ENCODE data around the gene TNFRSF12A.
A peak's percentile ranks its signal among the peaks of the same experiment; 100 is the strongest.

TNFRSF12A gene

DNA sequence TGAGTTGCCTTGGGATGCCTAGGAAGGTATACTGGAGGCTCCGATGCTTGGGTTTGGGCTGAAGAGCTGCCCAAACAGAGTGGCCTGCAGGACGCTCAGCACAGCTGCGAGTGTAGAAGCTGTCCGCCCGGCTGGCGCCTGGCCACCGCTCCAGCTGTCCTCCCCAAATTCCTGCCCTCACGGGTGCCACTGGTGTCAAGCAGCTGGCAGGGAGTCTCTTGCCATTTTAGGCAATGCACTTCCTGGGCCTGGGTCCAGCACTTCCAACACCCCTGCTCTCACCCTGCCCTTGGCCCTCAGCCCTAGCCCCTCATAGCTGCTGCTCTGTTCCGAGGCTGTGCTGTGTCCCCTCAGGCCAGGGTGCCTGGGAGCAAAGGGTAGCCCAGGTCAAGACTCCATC lies 34.7 kb upstream of the TNFRSF12A start:
- DNase-seq = no peak

DNA sequence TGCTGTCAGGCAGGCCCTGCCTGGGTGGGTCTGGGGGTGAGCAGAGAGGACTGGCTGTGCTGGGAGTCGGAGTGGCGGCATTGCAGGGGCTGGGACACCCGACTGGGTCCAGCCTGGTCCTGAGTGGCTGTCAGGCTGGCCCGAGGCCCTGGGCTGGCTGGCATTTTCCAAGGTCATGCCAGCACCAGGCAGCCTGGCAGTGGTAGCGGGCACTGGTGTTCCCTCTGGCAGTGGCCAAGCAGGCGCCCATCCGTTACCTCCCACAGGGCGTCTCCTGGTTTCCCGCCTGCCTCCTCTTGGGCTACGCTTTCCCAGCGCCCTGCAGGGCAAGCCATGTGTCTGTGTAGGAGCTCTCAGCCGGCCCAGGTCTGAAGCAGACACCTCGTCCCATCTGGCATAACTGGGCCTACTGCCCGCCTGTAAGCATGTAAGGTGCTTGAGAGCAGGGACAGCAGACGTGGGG lies 34.2 kb upstream of the TNFRSF12A start:
- DNase-seq = no peak

DNA sequence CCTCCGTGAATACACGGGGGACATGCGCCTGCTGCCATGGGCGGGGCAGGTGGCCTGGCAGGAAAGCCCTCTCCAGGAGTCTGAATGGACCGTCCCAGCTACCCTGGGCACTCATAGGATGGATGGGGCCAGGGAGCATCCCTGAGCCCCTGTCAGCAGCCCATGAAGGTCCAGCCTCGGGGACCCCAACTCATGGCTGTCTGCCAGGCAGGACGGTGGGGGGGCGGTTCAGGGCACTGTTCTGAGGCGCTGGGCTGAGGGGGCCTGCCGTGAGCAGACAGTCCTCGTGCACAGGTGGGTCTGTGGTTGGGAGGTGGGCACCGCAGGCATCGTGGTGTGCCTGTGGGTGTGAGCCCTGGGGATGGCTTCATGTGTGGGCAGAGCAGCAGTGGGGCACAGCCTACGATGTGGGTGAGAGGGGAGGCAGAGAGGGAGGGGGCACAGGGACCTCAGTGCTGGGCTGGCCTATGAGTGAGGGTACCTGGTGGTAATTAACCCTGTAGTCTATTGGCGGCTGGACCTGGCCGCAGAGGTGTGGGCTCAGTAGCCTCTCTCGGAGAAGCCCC lies 33.5 kb upstream of the TNFRSF12A start:
- DNase-seq = no peak

DNA sequence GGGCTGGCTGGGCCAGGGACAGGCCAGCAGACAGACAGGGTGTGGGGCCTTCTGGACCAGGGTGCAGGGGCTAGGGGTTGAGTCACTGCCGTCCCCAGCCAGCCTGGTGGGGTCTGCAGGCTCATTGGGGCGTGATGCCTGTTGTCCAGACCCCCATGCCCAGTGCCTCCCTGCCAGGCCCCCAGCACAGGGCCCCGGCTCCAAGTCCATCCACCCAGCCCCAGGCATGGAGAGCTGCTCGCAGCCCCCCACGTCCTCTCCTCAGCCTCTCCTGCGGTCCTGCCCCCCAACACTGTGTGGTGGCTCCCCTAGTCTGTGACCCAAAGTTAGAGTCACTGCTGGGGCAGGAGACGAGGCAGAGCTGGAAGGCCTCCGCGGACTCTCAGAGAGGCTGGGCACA lies 32.9 kb upstream of the TNFRSF12A start:
- no peak for DNase-seq

DNA sequence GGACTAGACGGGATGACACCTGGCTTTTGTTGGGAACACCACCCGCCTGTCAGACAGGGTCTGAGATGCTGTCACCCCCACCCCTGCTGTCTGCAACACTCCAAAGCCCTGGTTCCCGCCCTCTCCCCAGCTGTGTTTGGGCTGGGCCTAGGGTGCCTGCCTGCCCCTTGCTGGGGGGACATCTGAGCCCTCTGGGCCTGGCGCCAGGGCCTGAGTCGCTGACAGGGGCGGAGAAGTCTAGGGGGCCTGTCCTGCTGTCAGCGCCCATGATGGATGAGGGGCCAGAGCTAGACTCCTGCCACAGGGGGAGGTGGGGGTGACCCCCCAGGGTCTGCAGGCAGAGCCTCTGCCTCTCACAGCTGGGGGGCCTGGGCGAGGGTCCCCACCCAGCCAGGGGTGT lies 32.3 kb upstream of the TNFRSF12A start:
- no peak for DNase-seq

DNA sequence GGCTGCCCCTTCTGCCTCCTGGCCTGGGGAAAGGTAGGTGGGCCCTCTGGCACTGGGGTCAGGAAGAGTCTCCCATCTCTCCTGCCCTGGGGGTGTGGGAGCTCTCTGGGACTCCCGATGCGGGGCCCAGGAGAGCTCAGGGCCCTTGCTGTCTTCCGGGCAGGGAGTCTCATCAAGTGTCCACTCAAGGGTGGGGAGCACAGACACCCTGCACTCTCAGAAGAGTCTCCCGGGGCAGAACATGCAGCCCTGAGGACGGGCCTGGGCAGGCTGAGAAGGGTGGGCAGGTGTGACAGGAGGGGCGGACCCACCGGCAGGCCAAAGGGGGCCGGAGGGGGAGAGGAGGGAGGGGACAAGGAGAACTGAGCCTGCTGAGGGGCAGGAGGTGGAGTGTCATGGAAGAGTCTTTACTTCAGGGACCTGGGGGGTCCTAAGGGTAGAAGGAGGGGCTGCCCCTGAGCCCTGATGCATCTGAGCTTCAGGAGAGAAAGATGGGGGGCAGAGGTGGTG lies 31.5 kb upstream of the TNFRSF12A start:
- no peak for DNase-seq

DNA sequence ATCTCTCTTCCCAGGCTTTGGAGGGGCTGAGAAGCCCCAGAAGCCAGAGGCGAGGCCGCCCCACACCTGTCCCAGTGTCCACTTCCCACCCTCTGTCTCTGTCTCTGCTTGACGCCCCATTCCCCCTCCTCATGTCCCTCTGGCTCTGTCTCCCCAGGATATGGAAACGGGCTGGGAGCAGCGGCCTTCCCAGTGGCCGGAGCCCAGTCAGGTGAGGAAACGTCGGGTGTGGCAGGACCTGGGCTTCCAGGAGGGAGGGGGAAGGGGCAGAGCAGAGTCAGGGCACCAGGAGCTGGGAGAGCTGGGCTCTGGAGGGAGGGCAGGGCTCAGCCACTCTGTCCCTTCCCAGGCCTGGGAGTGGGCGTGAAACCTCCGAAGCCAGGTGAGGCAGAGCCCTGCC lies 29.3 kb upstream of the TNFRSF12A start:
- no peak for DNase-seq

DNA sequence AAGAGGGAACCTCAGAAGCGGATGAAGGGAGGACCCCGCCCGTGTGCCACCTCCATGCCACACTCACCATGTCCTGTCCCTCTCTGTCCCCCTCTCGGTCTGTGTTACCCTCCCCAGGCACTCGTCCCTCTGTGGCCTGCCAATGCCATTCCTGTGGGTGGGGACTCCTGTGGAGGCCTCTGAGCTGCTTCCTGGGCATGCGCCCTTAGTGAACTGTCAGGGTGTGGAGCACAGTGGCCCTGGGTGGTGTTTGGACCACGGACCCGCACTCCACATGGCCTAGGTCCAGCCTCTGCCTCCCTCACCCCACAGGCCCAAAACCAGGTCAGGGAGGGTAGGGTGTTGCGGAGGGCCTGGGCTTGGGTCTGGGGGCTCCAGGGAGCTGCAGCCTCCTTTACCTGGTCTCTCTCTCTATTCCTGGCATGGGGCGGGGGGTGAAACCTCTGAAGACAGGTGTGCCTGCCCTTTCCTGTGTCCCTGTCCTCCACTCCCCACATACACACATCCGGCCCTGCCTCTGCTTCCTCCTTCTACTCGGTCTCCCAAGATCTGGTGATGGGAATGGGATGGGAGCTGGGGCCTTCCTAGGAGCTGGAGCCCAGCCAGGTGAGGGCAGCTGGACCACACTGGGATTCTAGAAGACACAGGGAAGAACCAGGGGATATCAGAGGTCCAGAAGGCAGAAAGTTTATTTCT lies 28.5 kb upstream of the TNFRSF12A start:
- no peak for DNase-seq

DNA sequence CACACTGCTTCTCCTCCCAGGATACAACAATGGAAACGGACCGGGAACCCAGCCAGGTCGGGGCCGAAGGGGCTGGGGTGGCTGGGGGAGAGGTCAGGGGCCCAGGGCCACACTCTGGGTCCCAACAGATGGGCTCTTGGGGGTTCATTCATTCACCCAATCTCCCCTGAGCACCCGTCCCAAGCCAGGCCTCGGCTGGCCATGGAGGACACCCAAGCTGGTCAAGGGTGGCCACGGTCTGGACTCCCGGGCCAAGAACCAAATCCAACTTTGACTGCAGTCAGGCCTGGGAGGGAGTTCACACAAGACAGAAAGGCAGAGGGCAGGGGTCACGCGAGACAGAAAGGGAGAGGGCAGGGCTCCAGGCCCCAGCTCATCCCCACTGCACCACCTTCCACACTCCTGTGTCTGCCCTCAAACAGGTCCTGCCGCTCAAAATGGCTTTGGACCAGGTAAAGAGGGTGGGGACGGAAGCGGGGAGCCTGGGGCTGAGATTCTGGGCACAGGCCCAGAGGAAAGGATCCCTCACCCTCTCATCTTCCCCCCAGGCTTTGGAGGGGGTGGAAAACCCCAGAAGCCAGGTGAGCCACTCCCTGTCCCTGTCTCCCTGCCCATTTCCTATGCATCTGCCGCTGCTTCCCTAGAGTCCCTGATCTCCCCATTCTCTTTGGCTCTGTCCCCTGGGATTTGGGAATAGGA lies 27.6 kb upstream of the TNFRSF12A start:
- no peak for DNase-seq

DNA sequence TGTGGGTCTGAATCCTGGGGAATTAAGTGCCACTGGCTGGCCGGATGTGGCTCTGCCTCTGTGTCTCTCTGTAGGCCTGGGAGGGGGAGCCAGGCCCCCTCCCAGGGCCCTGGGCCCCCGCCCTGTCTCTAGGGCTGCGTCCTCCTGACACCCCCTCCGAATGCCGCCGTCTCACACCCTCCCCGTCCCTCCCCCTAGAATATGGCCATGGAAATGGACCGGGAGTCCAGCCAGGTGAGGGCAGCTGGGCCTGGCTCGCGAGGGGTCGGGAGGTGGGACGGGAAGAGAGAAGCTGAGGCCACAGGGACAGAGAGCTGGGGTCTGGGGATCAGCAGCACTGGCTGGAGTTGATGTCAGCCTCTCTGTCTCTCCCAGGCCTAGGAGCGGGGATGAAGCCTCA lies 23.9 kb upstream of the TNFRSF12A start:
- DNase-seq = no peak

DNA sequence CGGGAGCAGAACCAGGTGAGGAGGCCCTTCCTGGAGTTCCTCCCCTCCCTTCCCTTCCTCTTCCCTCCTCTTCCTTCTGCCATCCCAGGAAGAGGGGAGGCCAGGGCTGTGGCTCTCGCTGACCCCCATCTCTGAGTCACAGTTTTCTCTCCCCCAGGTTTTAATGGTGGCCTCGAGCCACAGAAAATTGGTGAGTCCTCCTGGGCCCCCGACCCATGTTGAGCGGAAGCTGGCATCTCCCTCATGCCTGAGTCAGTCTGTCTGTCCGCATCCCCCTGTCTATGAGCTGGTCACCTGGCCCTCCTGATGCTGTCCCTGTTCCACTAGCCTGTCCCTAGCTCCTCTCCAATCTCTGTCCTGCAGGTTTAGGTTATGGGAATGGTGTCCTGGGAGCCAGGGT lies 20.2 kb upstream of the TNFRSF12A start:
- no peak for DNase-seq

DNA sequence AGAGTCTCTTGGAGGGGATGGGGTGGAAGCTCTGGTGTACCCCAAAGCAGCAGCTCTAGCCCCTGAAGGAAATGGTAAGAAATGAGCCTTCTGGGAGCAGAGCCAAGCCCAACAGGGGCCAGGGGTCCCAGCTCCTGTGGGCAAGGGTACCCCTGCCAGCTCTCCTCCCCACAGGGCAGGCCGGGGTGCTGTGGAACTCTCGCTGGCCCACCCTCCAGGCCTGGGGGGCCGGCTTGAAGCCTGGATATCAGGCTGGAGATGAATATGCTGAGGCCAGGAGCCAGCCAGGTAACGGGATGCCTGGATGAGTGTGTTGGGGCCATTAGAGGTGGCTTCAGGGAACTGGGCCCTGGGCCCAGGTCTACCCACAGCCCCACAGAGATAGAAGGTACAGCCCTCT lies 19.6 kb upstream of the TNFRSF12A start:
- no peak for DNase-seq

DNA sequence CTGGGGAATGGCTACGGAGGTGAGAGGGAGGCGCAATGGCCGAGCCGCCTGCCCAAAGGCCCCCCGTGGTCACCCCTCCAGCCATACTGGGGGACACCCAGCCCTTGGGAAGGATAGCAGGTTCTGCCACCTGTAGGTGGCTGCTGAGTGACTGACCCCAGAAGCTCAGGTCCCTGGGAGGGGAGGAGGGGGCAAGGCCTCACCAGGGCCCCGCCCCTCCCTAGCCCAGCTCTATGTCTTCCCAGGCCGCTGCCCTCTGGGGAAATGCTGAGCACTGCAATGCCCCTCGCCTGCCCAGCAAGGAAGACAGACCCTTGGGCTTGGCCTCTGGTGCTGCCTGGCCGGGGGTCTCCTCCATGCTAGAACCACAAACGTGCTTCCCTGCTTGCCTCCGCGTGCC lies 18.9 kb upstream of the TNFRSF12A start:
- DNase-seq = no peak

DNA sequence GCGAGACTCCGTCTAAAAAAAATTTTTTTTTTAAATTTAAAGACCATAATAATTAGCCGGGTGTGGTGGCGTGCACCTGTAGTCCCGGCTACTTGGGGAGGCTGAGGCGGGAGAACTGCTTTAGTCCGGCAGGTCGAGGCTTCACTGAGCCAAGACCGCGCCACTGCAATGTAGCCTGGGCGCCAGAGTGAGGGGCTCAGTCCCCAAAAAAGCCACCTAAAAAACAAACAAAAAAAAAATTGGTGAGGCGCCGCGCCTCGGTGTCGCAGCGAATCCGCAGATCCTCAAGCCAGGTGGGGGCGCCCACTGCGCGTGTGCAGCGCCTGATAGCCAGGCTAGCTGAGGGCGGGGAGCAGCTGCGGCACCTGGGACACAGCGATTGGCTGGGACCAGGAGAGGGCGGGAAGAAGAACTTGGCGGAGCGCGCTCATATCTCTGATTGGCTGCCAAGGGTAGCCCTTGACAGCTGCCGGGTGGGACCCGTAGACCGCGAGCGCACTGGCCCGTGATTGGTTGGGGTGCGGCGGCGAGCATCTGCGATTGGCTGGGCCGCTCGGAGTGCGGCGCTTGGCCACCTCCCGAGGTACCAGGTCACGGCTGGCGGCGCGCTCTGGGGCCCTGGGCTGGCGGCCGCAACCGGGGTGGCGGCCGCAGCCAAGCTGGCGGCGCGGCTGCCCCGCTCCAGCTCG lies 16.4 kb upstream of the TNFRSF12A start:
- DNase-seq = peak; percentile 83

DNA sequence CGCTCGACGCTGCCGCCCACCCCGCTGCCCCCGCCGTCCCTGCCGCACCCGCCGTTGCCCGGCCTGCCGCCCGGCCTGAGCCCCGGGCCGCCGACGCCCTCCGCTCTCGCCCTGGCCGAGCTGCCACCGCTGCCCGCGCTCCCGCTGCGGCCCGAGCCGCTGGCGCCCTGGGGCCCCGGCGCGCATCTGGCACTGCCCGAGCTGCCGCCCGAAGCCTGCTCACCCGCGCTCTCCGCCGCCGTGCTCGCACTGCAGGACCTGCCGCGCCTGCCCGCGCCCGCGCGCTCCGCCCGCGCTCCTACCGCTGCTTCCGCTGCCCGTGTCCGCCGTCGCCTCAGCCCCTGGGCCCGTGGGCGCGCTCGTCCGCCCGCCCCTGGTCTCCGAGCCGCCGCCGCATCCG lies 15.8 kb upstream of the TNFRSF12A start:
- no peak for DNase-seq

DNA sequence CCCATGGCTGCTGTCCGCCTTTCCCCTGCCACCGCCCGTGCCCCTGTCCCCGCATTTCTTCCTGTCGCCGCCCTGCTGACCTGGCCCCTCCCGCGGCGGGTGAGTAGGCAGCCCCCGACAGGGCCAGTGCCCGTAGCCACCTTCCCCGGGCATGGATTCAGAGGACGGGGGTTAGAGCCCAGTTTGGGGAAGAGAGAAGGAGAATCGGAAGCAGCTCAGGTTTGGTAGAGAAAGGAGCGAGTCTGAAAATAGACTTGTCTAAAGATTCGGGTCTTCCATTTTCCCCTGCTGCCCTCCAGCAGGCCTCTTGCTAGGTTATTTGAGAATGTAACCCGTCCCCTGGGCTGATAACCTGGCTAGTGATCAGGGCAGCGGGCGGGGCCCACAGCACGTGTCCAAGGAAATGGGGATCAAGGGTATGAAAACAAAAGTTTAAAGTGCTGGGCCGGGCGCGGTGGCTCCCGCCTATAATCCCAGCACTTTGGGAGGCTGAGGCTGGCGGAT lies 15.3 kb upstream of the TNFRSF12A start:
- DNase-seq = no peak

DNA sequence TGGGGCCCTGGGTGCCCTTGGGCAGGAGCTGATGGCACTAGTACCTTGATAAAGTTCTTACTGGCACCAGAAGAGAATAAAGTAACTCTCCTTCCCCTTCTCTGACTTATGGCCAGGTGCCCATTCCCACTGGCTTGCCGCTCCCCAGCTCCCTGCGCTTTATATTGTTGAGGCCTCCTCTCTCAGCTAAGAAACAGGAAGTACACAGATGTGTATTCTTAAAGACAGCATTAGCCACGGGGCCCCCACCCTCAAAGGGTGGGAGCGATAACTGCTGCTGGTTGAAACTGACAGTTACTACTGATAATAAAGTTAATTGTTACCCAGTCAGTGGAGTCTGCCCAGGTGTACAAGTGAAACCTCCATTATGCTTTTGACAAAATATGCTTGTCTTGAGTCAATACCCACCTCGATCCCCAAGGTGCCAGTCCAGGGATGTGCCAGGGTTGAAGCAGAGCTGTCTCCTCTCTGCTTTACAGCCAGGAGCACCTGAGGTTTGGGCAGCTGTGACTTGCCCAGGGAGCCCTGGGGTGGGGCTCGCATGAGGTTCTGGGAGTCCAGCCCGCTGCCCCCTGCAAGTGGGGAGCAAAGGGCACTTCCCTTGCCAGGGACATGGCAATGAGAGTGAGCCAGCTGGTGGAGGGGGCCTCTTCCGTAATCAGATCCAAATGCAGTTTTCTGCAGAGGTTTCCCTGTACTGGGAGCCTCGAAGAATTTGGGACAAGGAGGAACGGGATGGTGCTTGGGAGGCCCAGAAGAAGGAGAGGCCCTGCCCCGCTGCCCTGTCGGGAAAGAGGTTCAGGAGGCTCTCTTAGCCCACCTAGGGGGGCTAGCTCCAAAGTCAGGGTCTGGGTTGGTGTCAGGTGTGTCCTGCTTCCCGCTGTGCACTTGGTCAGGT lies 12.9 kb upstream of the TNFRSF12A start:
- no peak for DNase-seq

DNA sequence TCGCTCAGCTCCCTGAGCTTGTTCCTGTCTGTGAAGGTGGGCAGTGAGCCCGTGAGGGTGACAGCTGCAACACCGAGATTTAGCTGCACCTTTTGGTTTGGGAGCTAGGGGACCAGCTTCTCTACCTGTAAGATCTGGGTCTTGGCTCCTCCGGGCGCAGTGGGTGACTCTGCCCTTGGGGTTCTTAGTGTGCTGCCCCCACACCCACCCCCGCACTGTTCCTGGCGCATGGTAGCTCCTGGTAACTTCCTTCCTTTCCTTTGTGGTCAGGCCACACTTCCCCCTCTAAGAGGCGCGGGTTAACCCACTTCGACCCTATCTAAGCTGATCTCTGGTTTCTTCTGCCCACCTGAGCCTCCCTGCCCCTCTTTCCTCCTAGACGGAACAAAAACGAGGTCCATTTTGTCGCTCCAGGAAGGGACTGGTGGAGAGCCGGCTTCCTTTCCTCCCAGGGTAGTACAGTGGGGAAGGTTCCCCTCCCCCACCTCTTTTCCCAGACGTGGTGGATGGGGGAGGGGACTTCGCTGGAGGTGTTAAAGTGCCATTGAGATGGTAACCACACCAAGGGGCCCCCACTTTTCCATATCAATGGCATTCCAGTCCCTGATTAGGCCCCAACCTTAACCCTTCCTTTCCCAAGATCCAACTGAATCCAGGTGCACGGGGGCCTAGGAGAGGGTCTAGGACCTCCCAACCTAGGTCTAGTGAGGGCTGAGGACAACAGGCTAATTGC lies 12.0 kb upstream of the TNFRSF12A start:
- no peak for DNase-seq

DNA sequence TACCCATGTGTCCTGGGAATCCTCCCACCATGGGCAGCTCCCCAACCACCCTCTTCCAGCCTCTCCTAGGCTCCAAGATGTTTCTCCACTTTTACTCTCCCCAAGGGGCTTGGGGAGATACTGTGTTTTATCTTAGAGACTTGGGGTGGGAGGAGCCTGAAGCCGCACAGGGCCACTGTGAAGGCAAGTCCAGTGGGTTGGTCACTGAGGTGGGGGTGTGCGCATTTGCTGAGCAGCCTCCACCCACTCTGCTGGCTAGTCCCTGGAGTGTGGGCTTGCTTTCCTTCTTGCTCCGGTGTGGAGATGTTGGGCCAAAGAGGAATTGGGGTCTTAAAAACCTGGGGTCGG lies 11.5 kb upstream of the TNFRSF12A start:
- DNase-seq = no peak

DNA sequence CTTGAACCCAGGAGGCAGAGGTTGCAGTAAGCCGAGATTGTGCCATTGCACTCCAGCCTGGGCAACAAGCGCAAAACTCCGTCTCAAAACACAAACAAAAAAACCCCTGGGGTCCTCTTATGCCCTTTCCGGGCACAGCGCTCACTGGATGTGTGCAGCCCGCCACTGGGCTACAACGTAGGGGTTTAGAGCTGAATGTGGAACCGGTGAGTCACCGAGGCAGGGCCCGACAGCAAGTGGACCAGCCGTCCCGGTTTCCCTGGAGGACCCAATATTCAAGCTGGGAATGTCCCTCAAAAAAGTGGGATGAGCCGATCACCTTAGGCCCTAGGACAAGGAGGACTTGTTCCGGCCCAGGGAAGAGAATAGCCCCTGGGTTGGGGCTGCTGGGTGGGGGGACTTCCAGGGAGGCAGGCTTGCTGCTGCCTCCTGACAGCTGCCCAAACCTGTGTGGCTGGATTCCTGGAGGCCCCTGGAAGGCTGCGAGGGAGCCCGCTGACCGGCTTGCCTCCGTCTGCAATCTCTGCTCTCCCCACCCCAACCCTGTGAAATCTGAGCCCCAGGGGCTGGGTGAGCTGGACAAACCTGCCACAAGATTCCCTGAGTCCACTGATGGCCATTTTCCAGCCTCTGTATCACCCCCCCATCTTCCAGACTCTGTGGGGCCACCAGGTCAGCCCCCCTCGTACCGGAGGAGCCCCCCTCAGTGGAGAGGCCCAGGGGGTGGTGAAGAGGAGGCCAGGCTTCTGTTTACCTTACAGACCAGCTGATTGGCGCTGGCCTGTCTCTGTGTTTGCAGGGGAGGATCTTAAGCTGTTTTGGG lies 10.4 kb upstream of the TNFRSF12A start:
- DNase-seq = peak; percentile 75

Data from right kidney (tissue), 1 donor.